T-helper 17 cell (primary cell): ENCODE data around the gene WBP4. TPM values are rescaled to one million over a fixed set of nuclear protein-coding genes. Genes with fewer than 3 reads are reported as not detected.

Source experiments
- ATAC-seq: fragments of 150-1000 bp; cut with Tn5 transposase; 2 replicates; pipeline ENCODE4 v1.10.0; 2021; ENCODE audit warnings: mild to moderate bottlenecking, moderate library complexity
- DNase-seq, 3 donors: peaks; one replicate each; pipeline versions ENCODE4 v3.0.0 to v3.0.0-alpha.2; 2020 to 2021
- H3K9me3 ChIP-seq: one replicate; pipeline ENCODE4 v1.7.0; 2013; ENCODE audit warnings: low read length, mild to moderate bottlenecking; ENCODE audit not compliant: control insufficient read depth, poor library complexity, severe bottlenecking
- H3K27ac Mint-ChIP-seq: one replicate; pipeline ENCODE4 v1.8.0; 2022; ENCODE audit warnings: mild to moderate bottlenecking, moderate library complexity, mixed read lengths
- H3K27me3 Mint-ChIP-seq: one replicate; pipeline ENCODE4 v1.8.0; 2022; ENCODE audit warnings: mixed read lengths
- H3K36me3 Mint-ChIP-seq: one replicate; pipeline ENCODE4 v1.8.0; 2022; ENCODE audit warnings: low read depth, mixed read lengths
- H3K4me1 Mint-ChIP-seq: one replicate; pipeline ENCODE4 v1.8.0; 2022; ENCODE audit warnings: mild to moderate bottlenecking, mixed read lengths
- H3K4me3 Mint-ChIP-seq: one replicate; pipeline ENCODE4 v1.8.0; 2022; ENCODE audit warnings: mild to moderate bottlenecking, moderate library complexity, mixed read lengths
- total RNA-seq, 4 donors: library from RNA in 2 of 4; stranded (reverse) in 2 of 4; gene quantifications; one replicate each; pipeline ENCODE4 v1.2.3 and lab custom pipeline; 2022 to 2026

WBP4 gene
- total RNA-seq, 2 donors from 2014 or later = 4.4 to 5.3 TPM

DNA sequence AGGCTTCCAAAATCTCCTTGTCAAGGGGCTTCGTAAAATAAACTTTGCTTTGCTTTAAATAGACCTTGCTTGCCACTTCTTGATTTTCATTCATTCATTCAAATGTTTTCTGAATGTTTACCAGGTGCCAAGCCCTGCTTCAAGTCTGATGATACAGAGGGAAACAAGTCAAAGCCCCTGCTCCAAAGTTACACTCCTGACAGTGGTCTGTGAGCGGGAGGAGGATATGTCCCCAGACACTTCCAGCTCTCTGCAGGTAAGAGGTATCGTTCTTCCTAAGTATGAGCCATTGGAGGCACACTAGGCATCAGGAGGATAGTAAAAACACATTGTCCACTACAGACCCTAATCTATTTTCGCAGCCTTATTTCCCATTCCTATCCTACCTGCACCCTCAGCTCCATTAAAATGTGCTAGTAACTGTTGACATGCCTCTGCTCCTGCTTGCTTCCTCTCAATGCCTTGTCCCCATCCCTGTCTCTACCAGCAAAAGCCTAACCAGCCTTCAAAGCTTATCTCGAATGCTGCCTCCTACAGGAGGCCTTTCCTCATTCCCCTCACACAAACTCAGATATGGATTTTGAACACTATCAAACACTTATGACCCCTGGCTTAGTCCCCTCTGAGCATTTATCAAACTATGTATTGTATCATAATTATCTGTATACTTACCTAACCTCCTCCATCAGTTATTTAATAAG, 6.2 kb upstream of the WBP4 start:
- ATAC-seq = no peak
- H3K36me3 Mint-ChIP-seq = no peaks in the 10 kb centered on the region
- H3K9me3 ChIP-seq = no peaks in the 10 kb centered on the region
- H3K27me3 Mint-ChIP-seq = no peaks in the 10 kb centered on the region
- H3K4me3 Mint-ChIP-seq = no peak overlapping the region
- DNase-seq = no peak
- peak overlapping the region; percentile 19 for H3K27ac Mint-ChIP-seq
- H3K4me1 Mint-ChIP-seq = peaks cover 41% of the 10 kb centered on the region

DNA sequence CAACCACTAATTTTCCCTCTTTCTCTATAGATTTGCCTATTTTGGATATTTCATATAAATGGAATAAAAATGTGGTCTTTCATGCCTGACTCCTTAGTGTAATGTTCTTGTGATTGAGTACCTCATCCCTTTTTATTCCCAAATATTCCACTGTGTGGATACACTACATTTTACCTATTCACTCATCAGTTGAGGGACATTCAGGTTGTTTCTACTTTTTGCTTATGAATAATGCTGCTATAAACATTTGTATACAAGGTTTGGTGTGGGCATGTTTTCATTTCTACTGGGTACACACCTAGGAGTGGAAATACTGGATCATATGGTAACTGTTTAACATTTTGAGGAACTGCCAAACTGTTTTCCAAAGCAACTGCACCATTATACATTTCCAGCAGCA, 5.1 kb upstream of the WBP4 start:
- DNase-seq (no peak), ATAC-seq (no peak)
- Mint-ChIP-seq H3K27ac (no peak overlapping the region), H3K4me3 (no peak overlapping the region), H3K27me3 (no peaks in the 10 kb centered on the region), H3K4me1 (peaks cover 48% of the 10 kb centered on the region), H3K36me3 (peaks cover 3% of the 10 kb centered on the region)
- H3K9me3 ChIP-seq = no peaks in the 10 kb centered on the region

DNA sequence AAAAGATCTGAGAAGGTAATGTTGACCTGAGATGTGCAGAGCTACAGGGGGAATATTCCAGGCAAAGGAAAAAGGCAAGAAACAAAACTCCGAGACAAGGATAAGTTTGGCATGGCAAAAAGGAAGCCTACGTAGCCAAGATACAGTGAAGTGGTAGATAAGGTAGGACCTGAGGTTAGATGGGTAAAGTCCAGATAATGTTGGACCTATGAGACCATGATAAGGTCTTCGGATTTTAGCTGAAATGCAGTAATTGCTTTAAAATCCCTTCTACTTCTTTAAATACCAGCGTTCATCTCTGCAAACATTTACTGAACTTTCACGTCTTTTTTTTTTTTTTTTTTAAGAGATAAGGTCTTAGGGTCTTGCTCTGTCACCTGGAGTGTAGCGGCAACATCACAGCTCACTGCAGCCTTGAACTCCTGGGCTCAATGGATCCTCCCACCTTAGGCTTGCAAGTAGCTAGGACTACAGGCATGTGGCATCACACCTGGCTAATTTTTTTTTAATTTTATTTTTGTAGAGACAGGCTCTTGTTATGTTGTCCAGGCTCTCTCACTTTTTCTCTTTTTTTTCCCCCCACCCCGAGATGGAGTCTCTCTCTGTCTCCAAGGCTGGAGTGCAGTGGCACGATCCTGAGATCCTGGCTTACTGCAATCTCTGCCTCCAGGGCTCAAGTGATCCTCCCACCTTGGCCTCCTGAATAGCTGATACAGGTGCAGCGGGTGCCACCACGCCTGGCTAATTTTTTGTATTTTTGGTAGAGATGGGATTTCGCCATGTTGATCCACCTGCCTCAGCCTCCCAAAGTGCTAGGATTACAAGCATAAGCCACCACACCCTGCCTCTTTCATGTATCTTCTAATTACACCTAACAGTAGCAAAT, 4.2 kb upstream of the WBP4 start:
- no peak for DNase-seq
- peaks cover 3% of the 10 kb centered on the region for H3K36me3 Mint-ChIP-seq
- no peak overlapping the region for H3K27ac Mint-ChIP-seq
- no peaks in the 10 kb centered on the region for H3K27me3 Mint-ChIP-seq
- peaks cover 50% of the 10 kb centered on the region for H3K4me1 Mint-ChIP-seq
- no peak for ATAC-seq
- H3K9me3 ChIP-seq = no peaks in the 10 kb centered on the region
- H3K4me3 Mint-ChIP-seq = peak overlapping the region; percentile 31

DNA sequence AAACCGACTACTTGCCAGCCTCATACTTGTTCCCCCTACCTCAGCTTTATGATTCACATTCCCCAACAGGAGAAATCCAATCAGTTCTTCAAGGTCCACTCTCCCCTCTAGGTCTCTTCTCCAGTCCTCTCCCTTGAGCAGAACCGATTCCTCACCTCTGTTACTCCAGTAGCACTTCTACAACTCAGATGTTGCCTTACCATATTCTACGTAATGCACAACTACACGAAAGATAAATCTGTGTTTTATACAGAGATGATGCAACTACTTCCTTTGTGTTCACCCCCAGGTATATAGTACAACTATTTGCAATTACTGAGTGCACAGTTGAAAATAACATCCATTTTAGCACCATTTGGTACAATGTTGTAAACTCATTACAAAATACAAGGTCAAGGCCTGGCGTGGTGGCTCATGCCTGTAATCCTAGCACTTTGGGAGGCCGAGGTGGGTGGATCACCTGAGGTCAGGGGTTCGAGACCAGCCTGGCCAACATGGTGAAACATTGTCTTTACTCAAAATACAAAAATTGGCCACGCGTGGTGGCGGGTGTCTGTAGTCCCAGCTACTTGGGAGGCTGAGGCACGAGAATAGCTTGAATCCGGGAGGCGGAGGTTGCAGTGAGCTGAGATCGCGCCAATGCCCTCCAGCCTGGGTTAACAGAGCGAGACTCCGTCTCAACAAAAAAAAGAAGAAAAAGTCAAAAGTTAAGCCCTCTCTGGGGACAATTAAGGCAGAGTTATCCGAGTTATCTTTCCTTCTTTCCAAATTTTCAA, 2.8 kb upstream of the WBP4 start:
- H3K4me1 Mint-ChIP-seq = peaks cover 53% of the 10 kb centered on the region
- H3K27me3 Mint-ChIP-seq = no peaks in the 10 kb centered on the region

DNA sequence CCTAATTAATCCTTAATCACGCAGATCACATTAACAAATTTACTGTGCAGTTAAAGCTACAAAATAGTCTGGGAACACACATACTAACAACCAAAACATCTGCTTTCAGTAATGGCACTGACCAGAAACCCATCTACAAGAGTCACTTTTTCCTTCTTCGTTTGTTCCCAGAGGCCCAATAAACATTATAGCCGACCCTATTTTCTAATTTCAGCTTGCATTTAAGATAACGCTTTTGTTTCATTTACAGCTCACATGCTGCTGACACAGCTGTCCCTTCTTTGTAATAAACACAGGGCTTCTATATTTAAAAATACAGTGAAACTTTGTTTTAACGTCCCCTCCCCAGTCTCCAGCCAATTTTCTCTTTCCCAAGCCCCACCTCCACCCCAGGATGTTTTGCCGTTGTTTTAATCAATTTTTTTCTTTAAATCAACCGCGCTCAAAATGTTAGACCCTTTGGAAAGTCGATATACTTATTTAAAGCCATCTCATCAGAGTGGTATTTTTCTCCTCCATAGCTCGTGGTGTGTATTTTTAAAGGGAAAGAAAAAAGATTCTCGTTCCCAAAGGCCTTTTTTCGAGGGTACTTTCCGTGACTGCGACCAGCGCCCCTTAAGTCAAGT, 1.7 kb upstream of the WBP4 start:
- Mint-ChIP-seq H3K27me3 (no peaks in the 10 kb centered on the region), H3K36me3 (peaks cover 3% of the 10 kb centered on the region), H3K4me3 (peak overlapping the region; percentile 99), H3K27ac (peak overlapping the region; percentile 99), H3K4me1 (peaks cover 56% of the 10 kb centered on the region)
- no peak for DNase-seq
- H3K9me3 ChIP-seq = no peaks in the 10 kb centered on the region
- ATAC-seq = no peak

More for the DNA sequence above, 2.8 kb upstream of the WBP4 start:
- H3K9me3 ChIP-seq = no peaks in the 10 kb centered on the region
- ATAC-seq (no peak), DNase-seq (no peak)
- no peak overlapping the region for H3K27ac Mint-ChIP-seq
- H3K4me3 Mint-ChIP-seq = peak overlapping the region; percentile 28
- H3K36me3 Mint-ChIP-seq = peaks cover 3% of the 10 kb centered on the region

DNA sequence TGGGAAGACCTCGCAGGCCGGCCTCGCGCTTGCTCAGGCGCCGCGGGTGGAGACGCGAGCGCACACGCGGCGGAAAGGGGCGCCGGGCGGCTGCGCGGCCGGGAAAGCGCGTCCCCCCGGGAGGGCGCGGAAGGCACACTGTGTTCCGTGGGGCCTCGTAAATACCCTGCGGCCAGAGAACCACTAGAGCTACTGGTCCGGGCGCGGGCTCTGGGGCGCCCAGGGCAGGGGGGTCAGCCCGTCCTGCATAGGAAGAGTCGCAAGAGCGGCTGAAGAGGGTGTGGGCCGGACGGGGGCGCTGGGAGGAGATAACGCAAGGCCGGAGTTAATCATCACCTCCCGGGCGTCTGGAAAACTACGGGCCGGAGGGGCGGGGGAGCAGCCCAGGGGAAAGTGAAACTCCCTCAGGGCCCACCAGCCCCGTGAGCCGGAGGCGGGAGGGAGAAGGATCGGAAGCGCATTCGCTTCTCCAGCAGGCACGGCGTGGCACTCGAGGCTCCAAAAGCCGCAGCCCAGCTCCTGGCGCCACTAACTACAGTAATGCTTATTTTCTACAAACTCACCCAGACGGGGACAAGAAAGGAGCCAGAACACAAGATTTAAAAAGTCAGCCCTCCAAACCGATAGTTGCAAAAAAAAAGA, 1.1 kb upstream of the WBP4 start:
- peak; percentile 34 to 54 (median 53) for DNase-seq
- H3K27ac Mint-ChIP-seq = peak overlapping the region; percentile 99
- peak overlapping the region; percentile 99 for H3K4me3 Mint-ChIP-seq
- H3K9me3 ChIP-seq = no peaks in the 10 kb centered on the region
- ATAC-seq = peak; percentile 36
- H3K36me3 Mint-ChIP-seq = peaks cover 3% of the 10 kb centered on the region
- no peaks in the 10 kb centered on the region for H3K27me3 Mint-ChIP-seq
- peaks cover 50% of the 10 kb centered on the region for H3K4me1 Mint-ChIP-seq

DNA sequence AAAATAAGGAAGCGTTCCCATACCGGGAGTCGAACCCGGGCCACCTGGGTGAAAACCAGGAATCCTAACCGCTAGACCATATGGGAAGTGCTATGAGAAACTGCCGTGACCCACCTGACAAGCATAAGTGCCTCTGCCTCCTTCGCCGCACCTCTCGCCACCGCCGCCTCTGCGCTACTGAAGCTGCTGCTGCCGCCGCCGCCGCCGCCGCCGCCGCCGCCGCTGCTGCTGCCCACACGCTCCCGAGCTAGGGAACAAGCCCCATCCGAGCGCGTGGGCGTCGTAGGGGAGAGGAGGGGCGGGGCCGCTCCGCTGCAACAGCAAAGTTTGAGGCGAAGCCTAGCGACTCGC, 610 bp upstream of the WBP4 start:
- H3K4me3 Mint-ChIP-seq = peak overlapping the region; percentile 99
- peak overlapping the region; percentile 99 for H3K27ac Mint-ChIP-seq
- ATAC-seq (peak; percentile 73), DNase-seq (peak; percentile 71 to 80 (median 73))
- H3K36me3 Mint-ChIP-seq = peaks cover 3% of the 10 kb centered on the region
- H3K9me3 ChIP-seq = no peaks in the 10 kb centered on the region
- H3K27me3 Mint-ChIP-seq = no peaks in the 10 kb centered on the region
- H3K4me1 Mint-ChIP-seq = peaks cover 46% of the 10 kb centered on the region

DNA sequence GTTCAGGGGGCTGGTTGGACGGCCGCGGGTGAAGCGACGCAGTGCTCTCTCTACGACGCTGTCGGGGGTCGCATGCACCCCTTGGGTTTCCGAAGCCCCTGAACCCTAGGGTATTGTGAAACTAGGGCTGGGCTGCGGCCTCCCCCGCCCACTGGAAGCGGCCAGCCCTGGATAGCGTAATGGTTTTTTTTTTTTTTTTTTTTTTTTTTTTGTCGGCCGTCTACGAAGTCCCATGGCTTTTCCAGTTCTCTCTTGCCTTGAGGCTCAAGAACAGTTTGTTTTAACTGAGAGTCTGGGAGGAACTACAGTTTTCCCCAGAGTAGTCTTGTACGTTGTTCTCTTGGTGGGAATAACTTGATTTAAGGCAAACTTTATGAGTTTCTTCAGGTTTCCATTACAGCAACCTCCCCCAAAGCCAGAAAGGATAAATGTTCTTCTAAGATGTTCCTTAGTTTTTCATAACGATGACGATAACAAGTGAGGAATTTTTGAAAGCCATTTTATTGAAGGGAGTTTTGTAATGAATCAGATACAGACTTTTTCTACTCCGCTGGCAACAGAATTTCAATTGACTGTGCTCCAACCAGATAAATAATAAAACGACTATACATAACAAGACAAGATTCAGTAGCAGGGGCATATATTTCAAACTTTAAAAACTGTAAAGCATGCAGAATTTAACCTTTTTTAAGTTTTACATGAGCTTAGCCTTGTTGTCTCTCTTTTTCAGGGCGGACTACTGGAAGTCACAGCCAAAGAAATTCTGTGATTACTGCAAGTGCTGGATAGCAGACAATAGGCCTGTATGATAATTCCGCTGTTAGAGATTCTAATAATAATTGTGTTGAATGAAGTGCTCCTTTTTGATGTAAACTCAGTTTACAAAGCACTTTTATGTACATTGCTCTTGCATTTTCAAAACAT, 867 bp downstream of the WBP4 start:
- peaks cover 5% of the 10 kb centered on the region for H3K36me3 Mint-ChIP-seq
- H3K27ac Mint-ChIP-seq = peak overlapping the region; percentile 99
- no peaks in the 10 kb centered on the region for H3K27me3 Mint-ChIP-seq
- peaks cover 35% of the 10 kb centered on the region for H3K4me1 Mint-ChIP-seq
- DNase-seq (no peak), ATAC-seq (peak; percentile 7)
- peak overlapping the region; percentile 99 for H3K4me3 Mint-ChIP-seq
- no peaks in the 10 kb centered on the region for H3K9me3 ChIP-seq

DNA sequence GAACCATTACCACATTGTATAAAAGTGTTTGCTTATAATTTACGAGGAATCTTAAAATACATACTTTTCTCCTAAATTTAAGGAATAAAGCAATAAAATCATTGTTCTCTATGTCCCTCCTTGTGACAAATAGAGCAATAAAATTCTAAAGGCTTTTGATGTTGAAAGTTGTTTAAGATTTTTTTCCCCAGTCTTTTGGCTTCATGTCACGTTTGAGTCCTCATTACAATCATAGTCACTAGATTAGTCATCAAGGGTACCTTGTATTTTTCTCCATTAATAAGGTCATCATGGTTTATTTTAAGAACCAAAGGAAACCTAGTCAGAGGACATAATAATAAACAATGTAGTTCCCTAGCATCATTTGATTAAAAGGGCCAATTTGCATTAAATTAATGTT, 3.2 kb downstream of the WBP4 start:
- DNase-seq = no peak
- H3K4me1 Mint-ChIP-seq = peaks cover 24% of the 10 kb centered on the region
- H3K27ac Mint-ChIP-seq = no peak overlapping the region
- no peak for ATAC-seq
- peaks cover 11% of the 10 kb centered on the region for H3K36me3 Mint-ChIP-seq
- no peak overlapping the region for H3K4me3 Mint-ChIP-seq
- H3K9me3 ChIP-seq = no peaks in the 10 kb centered on the region
- H3K27me3 Mint-ChIP-seq = no peaks in the 10 kb centered on the region

DNA sequence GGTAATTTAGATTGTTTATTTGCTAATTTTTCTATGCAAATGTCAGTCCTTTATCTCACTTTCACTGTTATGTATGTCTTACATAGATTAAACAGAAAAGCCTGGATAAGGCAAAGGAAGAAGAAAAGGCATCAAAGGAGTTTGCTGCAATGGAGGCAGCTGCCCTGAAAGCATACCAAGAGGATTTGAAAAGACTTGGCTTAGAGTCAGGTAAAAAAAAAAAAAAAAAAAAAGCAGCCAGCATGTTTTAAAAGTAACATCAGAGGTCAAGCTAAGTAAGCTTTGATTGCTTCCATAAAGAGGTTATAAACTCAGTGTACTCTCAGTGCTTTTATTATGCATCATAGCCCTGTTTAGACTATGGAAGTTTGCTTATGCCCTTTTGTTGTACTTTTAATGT, 3.8 kb downstream of the WBP4 start:
- no peak overlapping the region for H3K4me3 Mint-ChIP-seq
- H3K36me3 Mint-ChIP-seq = peaks cover 11% of the 10 kb centered on the region
- H3K27me3 Mint-ChIP-seq = no peaks in the 10 kb centered on the region

DNA sequence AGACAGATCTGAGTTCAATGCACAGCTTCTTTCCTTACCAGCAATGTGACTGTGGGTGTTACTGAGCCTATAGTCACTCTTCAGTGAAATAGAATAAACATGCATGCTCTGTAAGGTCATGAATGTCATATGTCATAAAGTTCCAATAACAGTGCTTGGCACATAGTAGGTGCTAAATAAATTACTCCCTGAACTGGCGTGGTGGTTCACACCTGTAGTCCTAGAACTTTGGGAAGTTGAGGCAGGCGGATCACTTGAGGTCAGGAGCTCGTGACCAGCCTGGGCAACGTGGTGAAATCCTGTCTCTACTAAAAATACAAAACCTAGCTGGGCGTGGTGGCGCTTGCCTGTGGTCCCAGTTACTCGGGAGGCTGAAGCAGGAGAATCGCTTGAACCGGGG, 13.2 kb downstream of the WBP4 start:
- Mint-ChIP-seq H3K36me3 (peaks cover 12% of the 10 kb centered on the region), H3K4me3 (no peak overlapping the region)

More for the DNA sequence above, 3.8 kb downstream of the WBP4 start:
- no peaks in the 10 kb centered on the region for H3K9me3 ChIP-seq
- Mint-ChIP-seq H3K27ac (no peak overlapping the region), H3K4me1 (peaks cover 20% of the 10 kb centered on the region)
- DNase-seq (no peak), ATAC-seq (no peak)

DNA sequence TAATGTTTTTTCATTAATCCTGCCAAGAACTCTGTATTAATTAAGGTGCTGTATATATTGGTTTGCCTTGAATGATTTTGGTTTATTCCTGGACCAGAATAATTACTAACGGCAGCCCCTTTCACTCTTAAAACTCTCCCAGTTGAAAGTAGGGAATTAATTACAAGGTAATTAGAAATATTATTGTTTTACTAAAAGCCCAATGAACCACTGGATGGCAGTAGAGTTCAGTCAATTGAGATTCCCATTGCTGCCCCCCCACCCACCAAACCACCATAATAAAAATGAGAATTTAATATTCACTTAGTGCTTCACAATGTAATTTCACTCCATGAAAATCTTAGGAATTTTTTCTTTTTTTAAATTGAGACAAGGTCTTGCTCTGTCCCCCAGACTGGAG, 13.7 kb downstream of the WBP4 start:
- Mint-ChIP-seq H3K27ac (no peak overlapping the region), H3K4me1 (peaks cover 3% of the 10 kb centered on the region), H3K4me3 (no peak overlapping the region), H3K36me3 (peaks cover 12% of the 10 kb centered on the region), H3K27me3 (no peaks in the 10 kb centered on the region)
- DNase-seq (no peak), ATAC-seq (peak; percentile 54)
- no peaks in the 10 kb centered on the region for H3K9me3 ChIP-seq

More for the DNA sequence above, 13.2 kb downstream of the WBP4 start:
- ATAC-seq (no peak), DNase-seq (no peak)
- Mint-ChIP-seq H3K4me1 (peaks cover 3% of the 10 kb centered on the region), H3K27ac (no peak overlapping the region), H3K27me3 (no peaks in the 10 kb centered on the region)
- H3K9me3 ChIP-seq = no peaks in the 10 kb centered on the region
